ENCODE measurements around the gene OR6S1. TPM values are rescaled to one million over a fixed set of nuclear protein-coding genes. Genes with fewer than 3 reads are reported as not detected.

Gene OR6S1
- total RNA-seq, 2 donors from 2014 or later = not detected

DNA sequence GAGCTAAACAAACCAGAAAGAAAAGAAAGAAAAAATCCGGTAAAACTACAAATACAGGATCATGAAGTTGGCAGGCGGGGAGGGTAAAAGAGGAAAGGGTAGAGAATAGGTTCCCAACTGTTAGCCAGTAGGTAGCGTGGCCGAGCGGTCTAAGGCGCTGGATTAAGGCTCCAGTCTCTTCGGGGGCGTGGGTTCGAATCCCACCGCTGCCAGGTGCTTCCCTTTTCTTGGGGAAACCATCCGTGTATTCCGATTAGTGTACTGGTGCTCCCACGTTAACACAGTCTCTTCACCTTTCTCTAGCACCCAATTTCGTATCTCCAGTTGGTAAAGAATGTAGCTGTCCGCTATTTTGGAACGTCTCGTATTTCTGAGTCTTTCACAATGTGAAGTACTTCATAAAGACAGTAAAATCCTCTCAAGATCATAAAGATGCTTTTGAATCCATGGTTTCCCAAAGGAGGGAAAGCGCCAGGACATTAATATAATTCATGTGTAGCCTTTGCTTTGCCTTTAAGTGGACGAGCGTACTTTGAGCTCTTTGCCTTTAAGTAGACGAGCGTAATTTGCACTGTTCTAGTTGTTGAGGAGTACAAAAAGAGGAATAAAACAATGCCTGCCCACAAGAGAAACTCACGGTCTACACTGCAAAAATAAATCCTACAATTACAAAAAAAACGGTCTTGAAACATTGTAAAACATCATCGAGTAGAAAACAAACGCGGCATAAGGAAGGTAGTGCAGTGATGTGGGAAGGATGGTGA is 31.3 kb downstream of the OR6S1 start:
- WGBS, 2 donors = 5 to 7% methylated on average over 27 of the region's 27 CpGs
- no peaks in the 10 kb centered on the region for H3K27me3 ChIP-seq
- H3K4me3 ChIP-seq = peak overlapping the region; percentile 78 to 97
- TF ChIP-seq POLR2A (IDR thresholded peaks at IDR 0.05) = peak in 1 of 3 donors; percentile 25
- TF ChIP-seq, protein P1, sequence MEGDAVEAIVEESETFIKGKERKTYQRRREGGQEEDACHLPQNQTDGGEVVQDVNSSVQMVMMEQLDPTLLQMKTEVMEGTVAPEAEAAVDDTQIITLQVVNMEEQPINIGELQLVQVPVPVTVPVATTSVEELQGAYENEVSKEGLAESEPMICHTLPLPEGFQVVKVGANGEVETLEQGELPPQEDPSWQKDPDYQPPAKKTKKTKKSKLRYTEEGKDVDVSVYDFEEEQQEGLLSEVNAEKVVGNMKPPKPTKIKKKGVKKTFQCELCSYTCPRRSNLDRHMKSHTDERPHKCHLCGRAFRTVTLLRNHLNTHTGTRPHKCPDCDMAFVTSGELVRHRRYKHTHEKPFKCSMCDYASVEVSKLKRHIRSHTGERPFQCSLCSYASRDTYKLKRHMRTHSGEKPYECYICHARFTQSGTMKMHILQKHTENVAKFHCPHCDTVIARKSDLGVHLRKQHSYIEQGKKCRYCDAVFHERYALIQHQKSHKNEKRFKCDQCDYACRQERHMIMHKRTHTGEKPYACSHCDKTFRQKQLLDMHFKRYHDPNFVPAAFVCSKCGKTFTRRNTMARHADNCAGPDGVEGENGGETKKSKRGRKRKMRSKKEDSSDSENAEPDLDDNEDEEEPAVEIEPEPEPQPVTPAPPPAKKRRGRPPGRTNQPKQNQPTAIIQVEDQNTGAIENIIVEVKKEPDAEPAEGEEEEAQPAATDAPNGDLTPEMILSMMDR (IDR thresholded peaks at IDR 0.05) = peak in 1 of 7 experiments; percentile 19
- DNase-seq = peak; percentile 86 to 91 (median 87)
- peak overlapping the region in 3 of 4 donors; percentile 36 to 79 (median 63) for H3K27ac ChIP-seq
- peak; percentile 63 for ATAC-seq
- no peaks in the 10 kb centered on the region for H3K36me3 ChIP-seq (replicated peaks in 1 of 2; ENCODE audit: insufficient read depth in 1 of 2, low read depth in 2 of 2)
- no peaks in the 10 kb centered on the region for H3K9me3 ChIP-seq
- H3K4me1 ChIP-seq = peaks cover 15% of the 10 kb centered on the region
- intact Hi-C loops (cut with DNase I) = no loop called here

DNA sequence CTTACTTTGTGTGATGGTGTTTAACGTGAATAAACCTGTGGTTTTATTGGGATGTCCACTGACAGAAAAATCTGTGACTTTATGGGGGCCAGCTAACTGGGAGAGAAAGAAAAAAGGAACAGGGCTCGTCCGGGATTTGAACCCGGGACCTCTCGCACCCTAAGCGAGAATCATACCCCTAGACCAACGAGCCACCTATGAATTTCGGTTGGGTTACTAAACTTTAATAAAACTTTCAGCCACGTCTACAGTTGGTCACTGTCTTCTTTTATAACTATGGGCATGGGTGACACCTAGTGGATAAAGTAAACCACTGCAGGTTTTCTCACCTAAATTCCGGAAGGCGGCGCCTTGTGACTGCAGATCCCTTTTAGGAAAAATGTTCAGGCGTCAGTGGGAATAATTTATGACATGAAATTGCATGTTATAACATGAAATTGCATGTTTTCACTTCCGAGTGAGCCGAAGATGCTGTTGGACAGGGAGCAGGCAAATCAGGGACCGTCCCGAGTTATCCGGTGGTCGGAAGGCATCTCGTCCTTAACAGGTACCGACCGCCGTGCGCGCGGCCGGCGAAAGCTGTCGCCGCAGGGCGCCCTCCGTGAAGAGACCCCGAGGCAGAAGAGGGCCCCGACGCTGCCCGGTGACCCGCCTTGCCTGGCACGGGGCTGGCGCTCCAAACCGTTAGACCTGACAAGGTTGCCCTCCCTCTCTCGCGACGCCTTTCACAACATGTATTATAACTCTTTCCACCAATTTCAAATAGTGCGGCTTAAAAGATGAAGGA is 32.1 kb downstream of the OR6S1 start:
- intact Hi-C loops (cut with DNase I) = loop anchor here (5.0 to 10.0 kb wide), 2 partner anchors 145 to 287 kb away; partner anchors contain the start of genes PIP4P1 and PNP
- peak overlapping the region in 3 of 4 donors; percentile 36 to 79 (median 63) for H3K27ac ChIP-seq
- TF ChIP-seq, protein P1 (IDR thresholded peaks at IDR 0.05) = peak; percentile 86 to 100 (median 99)
- no peak for TF ChIP-seq POLR2A (IDR thresholded peaks at IDR 0.05)
- H3K9me3 ChIP-seq = no peaks in the 10 kb centered on the region
- ATAC-seq (peak; percentile 71), DNase-seq (peak; percentile 76 to 88 (median 80))
- H3K27me3 ChIP-seq = no peaks in the 10 kb centered on the region
- peak overlapping the region; percentile 78 to 97 for H3K4me3 ChIP-seq
- peaks cover 13% of the 10 kb centered on the region for H3K4me1 ChIP-seq
- H3K36me3 ChIP-seq (replicated peaks in 1 of 2; ENCODE audit: insufficient read depth in 1 of 2, low read depth in 2 of 2) = no peaks in the 10 kb centered on the region
- 0% methylated on average over 35 to 44 of the region's 44 CpGs for WGBS, 2 donors

DNA sequence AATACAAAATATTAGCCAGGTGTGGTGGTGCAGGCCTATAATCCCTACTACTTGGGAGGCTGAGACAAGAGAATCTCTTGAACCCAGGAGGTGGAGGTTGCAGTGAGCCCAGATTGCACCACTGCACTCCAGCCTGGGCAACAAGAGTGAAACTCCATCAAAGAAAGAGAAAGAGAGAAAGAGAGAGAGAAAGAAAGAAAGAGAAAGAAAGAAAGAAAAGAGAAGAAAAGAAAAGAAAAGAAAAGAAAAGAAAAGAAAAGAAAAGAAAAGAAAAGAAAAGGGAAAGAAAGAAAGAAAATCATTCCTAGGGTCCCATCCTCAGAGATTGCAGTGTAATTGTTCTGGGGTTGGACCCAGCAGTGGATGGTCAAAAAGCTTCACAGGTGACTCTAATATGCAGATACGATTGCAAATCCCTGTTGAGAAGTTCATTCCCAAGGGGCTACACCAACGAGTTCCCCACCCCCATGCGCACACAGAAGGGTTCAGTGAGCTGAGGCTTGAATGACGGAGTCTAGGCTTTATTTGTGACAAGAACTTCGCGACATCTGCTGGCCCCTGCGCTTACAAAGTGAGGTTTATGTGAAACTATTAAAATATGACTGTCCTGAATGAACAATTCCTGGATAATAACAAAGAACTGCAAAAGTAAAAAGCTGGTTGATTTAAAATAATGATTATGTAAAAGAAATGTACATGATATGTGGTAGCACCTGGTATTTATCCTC is 32.9 kb downstream of the OR6S1 start:
- Histone ChIP-seq H3K36me3 (replicated peaks in 1 of 2; ENCODE audit: insufficient read depth in 1 of 2, low read depth in 2 of 2) (no peaks in the 10 kb centered on the region), H3K4me1 (peaks cover 10% of the 10 kb centered on the region), H3K27me3 (no peaks in the 10 kb centered on the region), H3K27ac (peak overlapping the region in 1 of 4 donors; percentile 63), H3K4me3 (no peak overlapping the region), H3K9me3 (no peaks in the 10 kb centered on the region)
- DNase-seq (no peak), ATAC-seq (no peak)
- TF ChIP-seq, protein P1 (IDR thresholded peaks at IDR 0.05) = no peak
- no peak for TF ChIP-seq POLR2A (IDR thresholded peaks at IDR 0.05)
- WGBS, 2 donors = 57 to 59% methylated on average over 7 of the region's 7 CpGs
- intact Hi-C loops (cut with DNase I) = loop anchor here (5.0 to 10.0 kb wide), 2 partner anchors 144 to 286 kb away; partner anchors contain the start of genes PIP4P1 and PNP

DNA sequence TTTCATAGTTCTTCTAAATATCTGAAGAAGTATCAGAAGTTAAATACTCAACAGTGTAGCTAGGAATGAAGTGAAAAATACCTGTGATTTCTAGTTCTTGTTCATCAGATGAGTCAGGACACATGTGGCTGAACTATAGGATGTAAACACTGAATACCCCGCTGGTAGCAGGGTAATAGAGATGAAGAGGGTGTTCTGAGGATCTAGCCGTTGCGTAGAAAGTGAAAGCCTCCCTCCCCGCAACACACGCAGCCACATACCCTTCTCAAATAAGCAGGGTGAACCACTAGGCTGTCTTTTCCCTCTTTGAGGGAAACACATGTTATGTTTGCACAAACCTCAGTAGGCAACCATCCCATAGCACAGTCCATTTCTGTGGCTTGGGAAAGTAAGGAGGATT is 33.9 kb downstream of the OR6S1 start:
- TF ChIP-seq, protein P1 (IDR thresholded peaks at IDR 0.05) = no peak
- TF ChIP-seq POLR2A (IDR thresholded peaks at IDR 0.05) = no peak
- ATAC-seq = no peak
- no peak for DNase-seq

More for the DNA sequence above, 33.9 kb downstream of the OR6S1 start:
- Histone ChIP-seq H3K36me3 (replicated peaks in 1 of 2; ENCODE audit: insufficient read depth in 1 of 2, low read depth in 2 of 2) (no peaks in the 10 kb centered on the region), H3K27me3 (no peaks in the 10 kb centered on the region), H3K4me1 (peaks cover 10% of the 10 kb centered on the region), H3K4me3 (no peak overlapping the region), H3K9me3 (no peaks in the 10 kb centered on the region), H3K27ac (no peak overlapping the region)
- intact Hi-C loops (cut with DNase I) = loop anchor here (5.0 to 10.0 kb wide), 2 partner anchors 143 to 285 kb away; partner anchors contain the start of genes PIP4P1 and PNP
- 67 to 74% methylated on average over 5 of the region's 5 CpGs for WGBS, 2 donors

Data from body of pancreas (tissue), 4 donors.